Uterus (tissue), 4 donors: ENCODE data around the gene ZNF469. TPM values are rescaled to one million over a fixed set of nuclear protein-coding genes. Genes with fewer than 3 reads are reported as not detected.

Source experiments
- DNase-seq, 2 donors: peaks; one replicate each; pipeline ENCODE4 v3.0.0-alpha.2; 2019 to 2020
- H3K27ac ChIP-seq, 2 donors: fragments of 200-600 bp; sonication (generic); 1 replicate in 1 of 2; 2 replicates in 1 of 2; pipeline ENCODE4 v1.5.1; 2016 to 2018
- H3K27me3 ChIP-seq, 2 donors: fragments of 200-600 bp; sonication (generic); one replicate each; pipeline ENCODE4 v1.5.1; 2018 to 2019; ENCODE audit warnings: control low read depth in 1 of 2
- H3K36me3 ChIP-seq, 2 donors: fragments of 200-600 bp; sonication (generic); one replicate each; pipeline ENCODE4 v1.5.1; 2019; ENCODE audit warnings: control low read depth in 1 of 2
- H3K4me1 ChIP-seq, 2 donors: fragments of 200-600 bp; sonication (generic); one replicate each; pipeline ENCODE4 v1.5.1; 2018 to 2019; ENCODE audit warnings: control low read depth in 1 of 2
- H3K4me3 ChIP-seq, 2 donors: fragments of 200-600 bp; sonication (generic); 1 replicate in 1 of 2; 2 replicates in 1 of 2; pipeline ENCODE4 v1.5.1; 2018 to 2019; ENCODE audit warnings: mild to moderate bottlenecking in 1 of 2
- H3K9me3 ChIP-seq, 2 donors: fragments of 200-600 bp; sonication (generic); one replicate each; pipeline ENCODE4 v1.5.1; 2019; ENCODE audit warnings: control low read depth in 1 of 2
- POLR2A ChIP-seq, 2 donors: fragments of 450-650 bp; IDR thresholded peaks; one replicate each; pipeline ENCODE4 v1.6.1; 2016; ENCODE audit warnings: antibody characterized with exemption in 2 of 2, mild to moderate bottlenecking in 1 of 2, moderate library complexity in 1 of 2
- intact Hi-C: fragments of 100-400 bp; cut with DNase I; formaldehyde crosslinking; loops from one replicate; pipeline ENCODE4 v1.15.1; 2023; ENCODE audit warnings: low total_unique reads
- total RNA-seq, 4 donors: library from RNA; depleted of rRNA in 3 of 4; stranded (reverse); fragments of >200 nt in 3 of 4; gene quantifications; one replicate each; pipeline versions ENCODE4 v1.1.0 to v1.2.4, GENCODE V29; 2014 to 2023
- TF ChIP-seq, protein P1 (sequence below), 4 experiments: fragments of 200-600 bp in 2 of 4; fragments of 450-650 bp in 2 of 4; sonication (generic) in 2 of 4; IDR thresholded peaks; one replicate each; pipeline ENCODE4 v1.5.1; 2016 to 2019; ENCODE audit warnings: antibody characterized with exemption in 4 of 4, mild to moderate bottlenecking in 2 of 4, moderate library complexity in 1 of 4
- donor health status: DM: yes; HTN: yes; CAD: no.

The ZNF469 gene
- total RNA-seq, 4 donors from 2014 or later = 0.51 to 7.9 (median 2.8) TPM; not detected in 1

DNA sequence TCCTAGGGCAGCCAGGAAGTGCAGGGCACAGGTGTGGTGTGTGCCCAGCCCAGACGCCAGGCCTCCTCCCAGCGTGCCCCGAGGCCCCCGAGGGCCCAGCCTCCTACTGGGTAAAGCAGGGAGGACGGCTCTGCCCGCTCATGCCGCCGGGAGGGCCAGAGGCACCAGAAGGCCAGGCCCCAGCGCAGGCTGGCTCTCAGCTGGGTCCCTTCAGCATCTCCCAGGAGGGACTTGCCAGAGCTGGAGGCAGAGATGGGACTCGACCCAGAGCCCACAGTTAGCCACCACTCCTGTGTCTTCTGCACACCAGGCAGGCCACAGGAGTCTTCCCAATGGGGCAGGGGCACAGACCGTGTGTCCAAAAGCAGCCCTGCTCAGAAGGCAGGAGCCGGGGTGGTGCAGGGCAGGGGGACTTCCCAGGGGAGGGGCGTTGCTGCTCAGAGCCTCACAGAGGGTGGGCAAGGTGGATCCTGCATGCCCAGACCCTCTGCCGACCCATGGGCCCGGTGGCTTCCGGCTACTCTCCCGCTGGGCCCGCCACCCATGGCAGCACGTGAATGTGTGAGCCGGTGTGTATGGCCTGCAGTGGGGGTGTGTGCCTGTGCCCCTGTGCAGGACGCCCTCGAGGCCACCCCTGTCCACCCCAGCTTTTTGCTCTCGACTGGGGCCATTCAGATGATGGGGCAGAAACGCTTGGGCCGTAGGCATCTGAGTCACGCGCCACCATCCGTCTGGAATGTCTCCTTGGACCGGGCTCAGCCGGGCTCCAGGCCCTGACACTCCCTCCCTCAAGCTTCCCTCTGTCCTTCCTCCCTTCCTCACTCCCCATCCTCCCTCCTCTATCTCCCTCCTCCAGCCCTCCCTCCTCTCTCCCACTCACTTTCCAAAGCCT, 5.7 kb upstream of the ZNF469 start:
- Histone ChIP-seq H3K27ac (no peak overlapping the region), H3K4me3 (no peak overlapping the region), H3K27me3 (no peaks in the 10 kb centered on the region), H3K9me3 (no peaks in the 10 kb centered on the region), H3K36me3 (no peaks in the 10 kb centered on the region), H3K4me1 (no peaks in the 10 kb centered on the region)
- no peak for TF ChIP-seq POLR2A (IDR thresholded peaks at IDR 0.05)
- TF ChIP-seq, protein P1, sequence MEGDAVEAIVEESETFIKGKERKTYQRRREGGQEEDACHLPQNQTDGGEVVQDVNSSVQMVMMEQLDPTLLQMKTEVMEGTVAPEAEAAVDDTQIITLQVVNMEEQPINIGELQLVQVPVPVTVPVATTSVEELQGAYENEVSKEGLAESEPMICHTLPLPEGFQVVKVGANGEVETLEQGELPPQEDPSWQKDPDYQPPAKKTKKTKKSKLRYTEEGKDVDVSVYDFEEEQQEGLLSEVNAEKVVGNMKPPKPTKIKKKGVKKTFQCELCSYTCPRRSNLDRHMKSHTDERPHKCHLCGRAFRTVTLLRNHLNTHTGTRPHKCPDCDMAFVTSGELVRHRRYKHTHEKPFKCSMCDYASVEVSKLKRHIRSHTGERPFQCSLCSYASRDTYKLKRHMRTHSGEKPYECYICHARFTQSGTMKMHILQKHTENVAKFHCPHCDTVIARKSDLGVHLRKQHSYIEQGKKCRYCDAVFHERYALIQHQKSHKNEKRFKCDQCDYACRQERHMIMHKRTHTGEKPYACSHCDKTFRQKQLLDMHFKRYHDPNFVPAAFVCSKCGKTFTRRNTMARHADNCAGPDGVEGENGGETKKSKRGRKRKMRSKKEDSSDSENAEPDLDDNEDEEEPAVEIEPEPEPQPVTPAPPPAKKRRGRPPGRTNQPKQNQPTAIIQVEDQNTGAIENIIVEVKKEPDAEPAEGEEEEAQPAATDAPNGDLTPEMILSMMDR (IDR thresholded peaks at IDR 0.05) = no peak
- intact Hi-C loops = no loop called here
- no peak for DNase-seq

DNA sequence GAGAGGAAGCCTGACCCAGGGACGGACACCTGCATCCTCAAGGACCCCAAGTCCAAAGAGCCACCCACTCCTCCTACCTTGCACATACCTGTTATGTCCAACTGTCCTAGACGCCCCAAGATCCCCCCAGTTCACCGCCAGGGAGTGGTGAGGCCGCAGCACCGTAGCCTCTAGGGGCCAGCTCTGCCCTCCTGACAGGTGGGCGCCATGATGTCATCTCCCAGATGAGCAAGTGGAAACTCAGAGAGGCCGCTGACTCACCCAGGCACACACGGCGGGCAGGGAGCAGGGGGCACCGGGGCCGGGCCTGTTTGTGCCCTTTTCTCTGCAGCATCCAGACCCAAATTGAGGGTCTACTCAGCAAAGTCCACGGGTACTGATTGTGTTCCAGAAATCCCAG, 4.8 kb upstream of the ZNF469 start:
- no peak overlapping the region for H3K27ac ChIP-seq
- no peaks in the 10 kb centered on the region for H3K36me3 ChIP-seq
- H3K9me3 ChIP-seq = no peaks in the 10 kb centered on the region
- TF ChIP-seq, protein P1 (IDR thresholded peaks at IDR 0.05) = no peak
- no peak for TF ChIP-seq POLR2A (IDR thresholded peaks at IDR 0.05)
- H3K4me1 ChIP-seq = no peaks in the 10 kb centered on the region
- no peaks in the 10 kb centered on the region for H3K27me3 ChIP-seq
- H3K4me3 ChIP-seq = no peak overlapping the region
- DNase-seq = no peak
- intact Hi-C loops = no loop called here

DNA sequence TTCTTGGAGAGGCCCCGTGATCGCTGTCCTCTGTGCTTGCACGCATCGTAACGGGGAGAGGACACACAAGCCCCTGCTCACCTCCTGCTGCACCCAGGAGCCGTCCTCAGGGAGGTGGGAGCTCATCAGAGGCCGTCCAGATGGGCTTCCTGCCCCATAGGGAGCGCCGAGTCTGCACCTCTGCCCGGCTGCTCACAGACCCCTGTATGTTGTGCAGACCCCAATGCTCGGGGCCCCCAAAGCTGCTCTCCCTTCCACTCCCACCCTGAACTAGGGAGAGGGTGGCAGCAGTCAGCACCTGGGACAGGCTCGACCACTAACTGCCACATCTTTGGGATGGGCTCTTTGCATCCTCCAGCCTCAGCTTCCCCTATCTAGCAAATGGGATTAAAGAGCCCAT, 4.4 kb upstream of the ZNF469 start:
- DNase-seq = no peak
- Histone ChIP-seq H3K9me3 (no peaks in the 10 kb centered on the region), H3K4me1 (no peaks in the 10 kb centered on the region), H3K27ac (no peak overlapping the region), H3K36me3 (no peaks in the 10 kb centered on the region), H3K4me3 (no peak overlapping the region), H3K27me3 (no peaks in the 10 kb centered on the region)
- intact Hi-C loops = no loop called here
- TF ChIP-seq POLR2A (IDR thresholded peaks at IDR 0.05) = no peak
- TF ChIP-seq, protein P1 (IDR thresholded peaks at IDR 0.05) = no peak

DNA sequence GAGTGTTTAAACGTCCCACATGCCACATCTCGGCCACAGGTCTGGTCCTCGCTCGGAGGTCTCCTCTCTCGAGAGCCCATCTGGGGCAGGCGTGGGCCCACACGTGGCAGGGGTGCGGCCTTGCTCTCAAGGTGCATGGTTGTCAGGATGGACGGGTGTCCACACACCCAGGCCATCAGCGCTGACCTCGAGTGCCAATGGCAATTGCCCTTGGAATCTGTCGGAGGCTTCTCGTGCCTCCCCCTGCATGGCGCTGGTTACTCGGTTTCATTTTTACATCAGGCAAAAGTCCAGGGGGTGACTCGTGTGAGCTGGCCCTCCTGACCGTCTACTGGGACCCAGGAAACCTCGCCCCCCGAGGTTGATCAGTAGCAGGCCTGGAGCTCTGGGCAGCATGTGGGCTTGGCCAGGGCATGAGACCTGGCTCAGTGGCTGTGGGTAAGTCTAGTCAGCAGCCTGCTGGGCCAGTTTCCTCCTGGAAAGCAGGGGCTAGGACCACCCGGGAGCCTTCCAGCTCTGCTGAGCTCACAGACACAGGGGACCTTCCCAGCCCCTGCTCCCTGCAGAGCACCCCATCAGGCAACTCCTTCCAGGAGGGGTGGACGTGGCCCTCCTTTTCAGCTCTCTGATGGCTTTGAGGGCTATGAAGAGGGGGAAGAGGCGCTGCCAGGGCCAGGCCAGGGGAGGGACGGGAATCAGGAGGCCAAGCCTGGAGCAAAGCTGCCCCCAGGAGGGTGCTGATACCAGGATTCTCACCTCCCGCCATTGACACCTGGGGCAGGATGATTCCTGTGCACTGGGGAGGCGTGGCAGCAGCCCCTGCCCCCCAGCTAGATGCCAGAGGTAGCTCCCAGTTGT, 3.7 kb upstream of the ZNF469 start:
- TF ChIP-seq, protein P1 (IDR thresholded peaks at IDR 0.05) = no peak
- no peak for TF ChIP-seq POLR2A (IDR thresholded peaks at IDR 0.05)
- Histone ChIP-seq H3K9me3 (no peaks in the 10 kb centered on the region), H3K27me3 (no peaks in the 10 kb centered on the region), H3K4me3 (no peak overlapping the region), H3K27ac (no peak overlapping the region), H3K4me1 (no peaks in the 10 kb centered on the region), H3K36me3 (no peaks in the 10 kb centered on the region)
- intact Hi-C loops = no loop called here
- DNase-seq = no peak

DNA sequence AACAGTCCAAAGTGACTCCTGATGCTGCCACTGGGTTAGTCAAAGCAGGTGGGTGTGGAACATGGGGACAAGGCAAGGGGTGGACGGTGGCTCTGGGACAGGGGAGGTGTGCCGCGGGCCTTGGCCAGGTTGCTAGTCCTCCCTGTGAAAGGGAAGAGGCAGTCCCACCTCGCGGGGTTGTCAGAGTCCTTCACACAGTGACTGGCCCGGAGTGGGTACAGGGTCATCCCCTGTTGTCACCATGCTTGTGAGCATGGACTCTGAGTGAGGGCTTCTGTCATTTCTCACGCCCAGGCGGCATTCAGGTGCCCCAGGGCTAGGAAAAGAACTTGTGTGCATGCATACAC, 3.1 kb upstream of the ZNF469 start:
- DNase-seq = no peak
- intact Hi-C loops = no loop called here

More for the DNA sequence above, 3.1 kb upstream of the ZNF469 start:
- TF ChIP-seq POLR2A (IDR thresholded peaks at IDR 0.05) = no peak
- TF ChIP-seq, protein P1 (IDR thresholded peaks at IDR 0.05) = no peak
- Histone ChIP-seq H3K4me1 (no peaks in the 10 kb centered on the region), H3K9me3 (no peaks in the 10 kb centered on the region), H3K36me3 (no peaks in the 10 kb centered on the region), H3K27ac (no peak overlapping the region), H3K4me3 (no peak overlapping the region), H3K27me3 (no peaks in the 10 kb centered on the region)
